ENCODE data around the gene CTDSPL. TPM values are rescaled to one million over a fixed set of nuclear protein-coding genes. Genes with fewer than 3 reads are reported as not detected.

Gene CTDSPL
- total RNA-seq, 2 donors from 2014 or later = 75.0 to 76.7 TPM

- no peak overlapping the region for H3K4me3 ChIP-seq
- no peak overlapping the region for H3K27ac ChIP-seq
- intact Hi-C loops (cut with DNase I) = no loop called here
- no peaks in the 10 kb centered on the region for H3K9me3 ChIP-seq
- H3K9ac ChIP-seq (ENCODE audit: low read depth in 2 of 2, low read length in 2 of 2) = no peak overlapping the region
- DNase-seq = no peak
- TF ChIP-seq, protein P1, sequence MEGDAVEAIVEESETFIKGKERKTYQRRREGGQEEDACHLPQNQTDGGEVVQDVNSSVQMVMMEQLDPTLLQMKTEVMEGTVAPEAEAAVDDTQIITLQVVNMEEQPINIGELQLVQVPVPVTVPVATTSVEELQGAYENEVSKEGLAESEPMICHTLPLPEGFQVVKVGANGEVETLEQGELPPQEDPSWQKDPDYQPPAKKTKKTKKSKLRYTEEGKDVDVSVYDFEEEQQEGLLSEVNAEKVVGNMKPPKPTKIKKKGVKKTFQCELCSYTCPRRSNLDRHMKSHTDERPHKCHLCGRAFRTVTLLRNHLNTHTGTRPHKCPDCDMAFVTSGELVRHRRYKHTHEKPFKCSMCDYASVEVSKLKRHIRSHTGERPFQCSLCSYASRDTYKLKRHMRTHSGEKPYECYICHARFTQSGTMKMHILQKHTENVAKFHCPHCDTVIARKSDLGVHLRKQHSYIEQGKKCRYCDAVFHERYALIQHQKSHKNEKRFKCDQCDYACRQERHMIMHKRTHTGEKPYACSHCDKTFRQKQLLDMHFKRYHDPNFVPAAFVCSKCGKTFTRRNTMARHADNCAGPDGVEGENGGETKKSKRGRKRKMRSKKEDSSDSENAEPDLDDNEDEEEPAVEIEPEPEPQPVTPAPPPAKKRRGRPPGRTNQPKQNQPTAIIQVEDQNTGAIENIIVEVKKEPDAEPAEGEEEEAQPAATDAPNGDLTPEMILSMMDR (IDR thresholded peaks at IDR 0.05) = no peak
- peaks cover 19% of the 10 kb centered on the region for H3K4me1 ChIP-seq
- H3K27me3 ChIP-seq = no peaks in the 10 kb centered on the region
- H3K36me3 ChIP-seq = no peaks in the 10 kb centered on the region
Observed at GRCh38 chr3:38007754-38008090, 146.0 kb downstream of the CTDSPL start.

- intact Hi-C loops (cut with DNase I) = no loop called here
- Histone ChIP-seq H3K9ac (ENCODE audit: low read depth in 2 of 2, low read length in 2 of 2) (no peak overlapping the region), H3K4me3 (no peak overlapping the region), H3K27ac (no peak overlapping the region), H3K36me3 (no peaks in the 10 kb centered on the region), H3K4me1 (peaks cover 15% of the 10 kb centered on the region), H3K27me3 (no peaks in the 10 kb centered on the region), H3K9me3 (no peaks in the 10 kb centered on the region)
- DNase-seq = no peak
- TF ChIP-seq, protein P1 (IDR thresholded peaks at IDR 0.05) = no peak
Observed at GRCh38 chr3:38008191-38008701, 146.6 kb downstream of the CTDSPL start.

GRCh38 chr3:38008971-38009580 is 147.4 kb downstream of the CTDSPL start:
- no peaks in the 10 kb centered on the region for H3K9me3 ChIP-seq
- DNase-seq = no peak
- intact Hi-C loops (cut with DNase I) = no loop called here
- H3K27me3 ChIP-seq = no peaks in the 10 kb centered on the region
- H3K4me1 ChIP-seq = peaks cover 7% of the 10 kb centered on the region
- H3K36me3 ChIP-seq = no peaks in the 10 kb centered on the region
- H3K4me3 ChIP-seq = no peak overlapping the region
- H3K9ac ChIP-seq (ENCODE audit: low read depth in 2 of 2, low read length in 2 of 2) = no peak overlapping the region
- TF ChIP-seq, protein P1 (IDR thresholded peaks at IDR 0.05) = no peak
- H3K27ac ChIP-seq = no peak overlapping the region

DNA sequence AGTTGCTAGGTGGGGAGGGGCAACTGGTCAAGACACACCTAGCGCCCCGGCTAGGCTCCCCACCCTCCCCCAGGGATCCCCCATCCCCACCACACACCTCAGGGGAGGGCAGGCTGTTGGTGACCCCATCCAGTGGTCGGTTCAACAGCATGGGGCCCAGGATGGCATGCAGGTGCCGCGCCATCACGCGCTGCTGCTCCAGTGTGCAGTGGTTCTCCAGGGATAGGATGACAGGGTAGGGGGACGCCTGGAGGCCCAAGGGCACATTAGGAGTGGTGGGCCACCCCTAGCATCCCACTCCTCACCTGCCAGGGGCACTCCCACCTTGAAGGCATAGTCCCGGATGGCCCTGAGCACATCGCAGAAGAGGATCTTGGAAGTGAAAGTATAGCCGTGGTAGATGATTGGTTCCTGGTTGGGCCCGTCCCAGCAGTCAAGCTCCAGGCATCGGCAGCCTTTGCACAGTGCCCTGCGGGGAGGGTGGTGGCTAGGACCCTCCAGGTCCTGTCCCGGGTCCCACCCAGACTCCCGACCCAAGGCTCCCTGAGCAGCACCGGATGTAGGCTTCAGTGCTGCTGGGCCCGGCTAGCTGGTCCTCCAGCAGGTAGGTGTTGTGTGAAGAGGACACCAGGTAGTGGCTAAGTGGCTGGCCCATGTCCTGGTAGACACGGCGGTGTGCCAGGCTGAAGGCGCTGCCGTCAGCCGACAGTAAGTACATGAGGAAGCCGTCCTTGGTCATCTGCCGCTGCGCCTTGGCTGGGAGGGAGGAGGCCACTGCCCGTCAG is 148.3 kb downstream of the CTDSPL start:
- intact Hi-C loops (cut with DNase I) = no loop called here
- DNase-seq = no peak
- H3K36me3 ChIP-seq = no peaks in the 10 kb centered on the region
- no peak overlapping the region for H3K9ac ChIP-seq (ENCODE audit: low read depth in 2 of 2, low read length in 2 of 2)
- H3K27ac ChIP-seq = no peak overlapping the region
- no peaks in the 10 kb centered on the region for H3K27me3 ChIP-seq
- H3K4me3 ChIP-seq = no peak overlapping the region
- TF ChIP-seq, protein P1 (IDR thresholded peaks at IDR 0.05) = no peak
- H3K9me3 ChIP-seq = no peaks in the 10 kb centered on the region
- peaks cover 6% of the 10 kb centered on the region for H3K4me1 ChIP-seq

DNA sequence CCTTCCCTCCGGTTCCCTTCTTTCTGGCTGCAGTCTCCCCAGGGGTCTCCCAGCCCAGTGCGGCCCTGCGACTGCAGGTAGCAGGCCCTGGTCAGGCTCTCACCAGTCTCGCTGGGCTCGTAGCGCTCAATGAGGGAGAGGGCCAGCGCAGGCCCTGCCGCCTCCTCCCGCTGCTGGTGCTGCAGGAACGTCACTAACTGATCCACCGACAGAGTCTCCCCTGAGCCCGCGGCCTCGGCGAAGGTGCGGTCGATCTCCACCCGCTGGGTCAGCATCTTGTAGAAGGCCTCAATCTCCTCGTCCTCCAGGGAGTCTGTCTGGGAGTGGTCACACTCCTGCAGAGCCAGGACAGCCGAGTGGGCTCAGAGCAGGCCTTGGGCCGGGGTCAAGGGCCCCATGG is 149.4 kb downstream of the CTDSPL start:
- no peak overlapping the region for H3K27ac ChIP-seq
- no peaks in the 10 kb centered on the region for H3K9me3 ChIP-seq
- no peaks in the 10 kb centered on the region for H3K27me3 ChIP-seq
- H3K4me1 ChIP-seq = no peaks in the 10 kb centered on the region
- H3K36me3 ChIP-seq = no peaks in the 10 kb centered on the region
- no peak for DNase-seq
- no peak overlapping the region for H3K9ac ChIP-seq (ENCODE audit: low read depth in 2 of 2, low read length in 2 of 2)
- TF ChIP-seq, protein P1 (IDR thresholded peaks at IDR 0.05) = no peak
- intact Hi-C loops (cut with DNase I) = no loop called here
- H3K4me3 ChIP-seq = no peak overlapping the region
